Measurements from ENCODE around the gene SPNS3. TPM values are rescaled to one million over a fixed set of nuclear protein-coding genes. Genes with fewer than 3 reads are reported as not detected.

SPNS3 gene
- total and polyA plus RNA-seq, 10 of the 15 experiments (the other 5 are each of a cell fraction or from before 2014, with no cell fraction given): 0.16 to 2.6 (median 0.97) TPM

DNA sequence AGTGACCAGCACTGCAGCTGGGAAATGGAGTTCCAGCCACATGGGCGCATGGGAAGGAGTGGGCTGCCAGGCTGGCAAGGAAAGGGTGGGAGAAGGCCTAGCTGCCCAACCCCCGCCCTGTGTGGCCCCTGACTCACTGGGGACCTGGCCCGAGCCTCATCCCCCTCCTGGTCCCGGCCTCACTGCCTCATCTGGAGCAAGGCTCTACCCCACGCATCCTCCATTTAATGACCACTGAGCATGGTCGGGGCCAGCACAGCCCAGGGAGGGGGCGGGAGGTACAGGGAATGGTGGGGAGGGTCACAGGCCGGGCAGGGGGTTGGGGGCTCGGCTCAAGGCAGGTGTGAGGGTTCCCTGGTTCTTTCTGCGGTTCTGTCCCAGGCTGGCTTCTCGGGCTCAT is 81.0 kb downstream of the SPNS3 start:
- Histone ChIP-seq H3K9me3 (replicated peaks; ENCODE audit: control insufficient read depth, insufficient read depth, low read length) (no peaks in the 10 kb centered on the region; the same call in 2 of the 3 replicates), H3K36me3 (ENCODE audit: control insufficient read depth in 2 of 2, insufficient read depth in 2 of 2, low read length in 1 of 2) (no peaks in the 10 kb centered on the region), H3K4me3 (no peak overlapping the region), H2AFZ (ENCODE audit: control insufficient read depth, low read depth, low read length) (no peak overlapping the region), H4K20me1 (ENCODE audit: control insufficient read depth, insufficient read depth) (no peaks in the 10 kb centered on the region), H3K4me2 (ENCODE audit: control insufficient read depth, insufficient read depth) (no peak overlapping the region), H3K27me3 (replicated peaks in 1 of 2; ENCODE audit: control insufficient read depth in 2 of 2, insufficient read depth in 2 of 2, low read length in 1 of 2) (no peaks in the 10 kb centered on the region), H3K9ac (ENCODE audit: control insufficient read depth, insufficient read depth, low read length) (no peak overlapping the region), H3K27ac (ENCODE audit: control insufficient read depth, insufficient read depth) (no peak overlapping the region), H3K4me1 (ENCODE audit: control insufficient read depth, insufficient read depth, low read length) (peaks cover 9% of the 10 kb centered on the region), H3K79me2 (ENCODE audit: control insufficient read depth, insufficient read depth, low read length) (no peaks in the 10 kb centered on the region)
- no peak for TF ChIP-seq ZNF384 (IDR thresholded peaks at IDR 0.05; ENCODE audit: borderline replicate concordance, low read depth, low read length)
- TF ChIP-seq STAT3 (IDR thresholded peaks at IDR 0.05; ENCODE audit: low read depth, low read length): no peak
- no peak for TF ChIP-seq CEBPZ (IDR thresholded peaks at IDR 0.05; ENCODE audit: low read depth, low read length)
- no peak for TF ChIP-seq MAX (IDR thresholded peaks at IDR 0.05; ENCODE audit: low read depth, low read length)
- no peak for TF ChIP-seq RUNX3 (IDR thresholded peaks at IDR 0.05; ENCODE audit: low read length)
- TF ChIP-seq PAX5 (IDR thresholded peaks at IDR 0.05; ENCODE audit: borderline replicate concordance, low read depth, low read length): no peak
- no peak for TF ChIP-seq PML (IDR thresholded peaks at IDR 0.05; ENCODE audit: low read length)
- no peak for TF ChIP-seq MYB (IDR thresholded peaks at IDR 0.05; ENCODE audit: borderline replicate concordance, low read depth, low read length)
- no peak for TF ChIP-seq NFXL1 (IDR thresholded peaks at IDR 0.05; ENCODE audit: borderline replicate concordance)
- TF ChIP-seq, protein P1, sequence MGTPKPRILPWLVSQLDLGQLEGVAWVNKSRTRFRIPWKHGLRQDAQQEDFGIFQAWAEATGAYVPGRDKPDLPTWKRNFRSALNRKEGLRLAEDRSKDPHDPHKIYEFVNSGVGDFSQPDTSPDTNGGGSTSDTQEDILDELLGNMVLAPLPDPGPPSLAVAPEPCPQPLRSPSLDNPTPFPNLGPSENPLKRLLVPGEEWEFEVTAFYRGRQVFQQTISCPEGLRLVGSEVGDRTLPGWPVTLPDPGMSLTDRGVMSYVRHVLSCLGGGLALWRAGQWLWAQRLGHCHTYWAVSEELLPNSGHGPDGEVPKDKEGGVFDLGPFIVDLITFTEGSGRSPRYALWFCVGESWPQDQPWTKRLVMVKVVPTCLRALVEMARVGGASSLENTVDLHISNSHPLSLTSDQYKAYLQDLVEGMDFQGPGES (IDR thresholded peaks at IDR 0.05): no peak
- DNase-seq (ENCODE audit: low read depth, low spot score): no peak
- no TSS peak for BruUV-seq (replicated peaks)
- 51% methylated on average over 9 of the region's 11 CpGs for WGBS (ENCODE audit: insufficient coverage, insufficient replicate concordance, low lambda C conversion rate, missing lambda C conversion rate)
- FAIRE-seq: no peak
- ChIA-PET SMC1A (ENCODE audit: uncharacterized antibody, unreplicated experiment) (no interaction called here), RAD21 (ENCODE audit: unreplicated experiment) (no interaction called here), POLR2A (no interaction called here), CTCF (no interaction called here)
- intact Hi-C loops (cut with micrococcal nuclease; ENCODE audit: unreplicated experiment) (no loop called here), in situ Hi-C loops (cut with MboI) (no loop called here)
- ATAC-seq: no peak
